PC-9 (cell line): ENCODE results near the gene GTF2F2.

Experiments
- CTCF ChIP-seq: fragments of 200-600 bp; sonication (generic); conservative IDR thresholded peaks from 2 replicates; pipeline ENCODE4 v1.6.1; 2017; ENCODE audit warnings: mixed run types, antibody characterized with exemption, mild to moderate bottlenecking, moderate library complexity
- EZH2 ChIP-seq: fragments of 200-600 bp; sonication (generic); IDR thresholded peaks from 2 replicates; pipeline ENCODE4 v1.8.0; 2017; ENCODE audit warnings: antibody characterized with exemption, low read depth

DNA sequence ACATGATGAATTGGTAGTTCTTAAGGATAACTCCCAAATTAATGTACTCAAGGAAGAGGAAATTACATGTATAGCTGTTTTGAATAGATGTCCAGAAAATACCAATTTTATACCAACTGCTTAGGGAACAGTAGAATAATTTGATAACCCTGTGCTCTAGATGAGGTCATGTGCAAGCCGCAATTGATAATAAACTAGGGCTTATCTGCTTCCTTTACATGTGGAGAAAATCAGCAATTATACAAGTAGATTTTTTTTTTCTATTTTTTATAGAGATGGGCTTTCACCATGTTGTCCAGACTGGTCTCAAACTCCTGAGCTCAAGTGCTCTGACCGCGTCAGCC lies 211.4 kb downstream of the GTF2F2 start:
- TF ChIP-seq CTCF = no peak
- no peak for TF ChIP-seq EZH2
